H9 (cell line): ENCODE measurements around the gene LARGE1. TPM values are rescaled to one million over a fixed set of nuclear protein-coding genes. Genes with fewer than 3 reads are reported as not detected.

Experiments
- DNase-seq: peaks from one replicate; pipeline ENCODE4 v3.0.0-alpha.2; 2017
- H2AFZ ChIP-seq: one replicate; pipeline ENCODE4 v1.6.1; 2013; ENCODE audit warnings: mild to moderate bottlenecking, low read length, control low read depth, moderate library complexity
- H2AK5ac ChIP-seq: 2 replicates; pipeline ENCODE4 v1.6.1; 2013; ENCODE audit warnings: low read length, control low read depth, mixed read lengths; ENCODE audit not compliant: insufficient read length
- H2BK120ac ChIP-seq: one replicate; pipeline ENCODE4 v1.6.1; 2013; ENCODE audit warnings: low read depth, mild to moderate bottlenecking, low read length, control low read depth, inconsistent platforms; ENCODE audit not compliant: poor library complexity, severe bottlenecking
- H2BK12ac ChIP-seq: 2 replicates; pipeline ENCODE4 v1.6.1; 2013; ENCODE audit warnings: low read length, control low read depth, mixed read lengths, low read depth; ENCODE audit not compliant: insufficient read length
- H2BK15ac ChIP-seq: 2 replicates; pipeline ENCODE4 v1.6.1; 2013; ENCODE audit warnings: low read depth, low read length, control low read depth
- H2BK20ac ChIP-seq: one replicate; pipeline ENCODE4 v1.6.1; 2013; ENCODE audit warnings: low read depth, mild to moderate bottlenecking, low read length, control low read depth, inconsistent platforms; ENCODE audit not compliant: poor library complexity, severe bottlenecking
- H2BK5ac ChIP-seq: 2 replicates; pipeline ENCODE4 v1.6.1; 2013; ENCODE audit warnings: low read length, control low read depth, mixed read lengths; ENCODE audit not compliant: insufficient read length
- H3K14ac ChIP-seq: 2 replicates; pipeline ENCODE4 v1.6.1; 2013; ENCODE audit warnings: low read length, control low read depth; ENCODE audit not compliant: insufficient read depth
- H3K18ac ChIP-seq: 2 replicates; pipeline ENCODE4 v1.6.1; 2013; ENCODE audit warnings: low read depth, mild to moderate bottlenecking, mixed read lengths, low read length, control low read depth; ENCODE audit not compliant: insufficient read length
- H3K23ac ChIP-seq: 2 replicates; pipeline ENCODE4 v1.6.1; 2013; ENCODE audit warnings: low read length, control low read depth, mixed read lengths, low read depth; ENCODE audit not compliant: insufficient read length
- H3K23me2 ChIP-seq: 2 replicates; pipeline ENCODE4 v1.6.1; 2013; ENCODE audit warnings: low read depth, mild to moderate bottlenecking, mixed read lengths, low read length, control low read depth; ENCODE audit not compliant: insufficient read length, poor library complexity, severe bottlenecking
- H3K27ac ChIP-seq: 2 replicates; pipeline ENCODE4 v1.5.1; 2013; ENCODE audit warnings: low read length, control low read depth, mixed read lengths, low read depth; ENCODE audit not compliant: insufficient read length
- H3K27me3 ChIP-seq: 2 replicates; pipeline ENCODE4 v1.6.1; 2013; ENCODE audit warnings: low read length, control low read depth, inconsistent platforms; ENCODE audit not compliant: insufficient read depth
- H3K4ac ChIP-seq: 2 replicates; pipeline ENCODE4 v1.6.1; 2013; ENCODE audit warnings: low read depth, mild to moderate bottlenecking, control low read depth, inconsistent platforms, low read length, moderate library complexity
- H3K4me1 ChIP-seq: 2 replicates; pipeline ENCODE4 v1.6.1; 2013; ENCODE audit warnings: low read length, control low read depth, inconsistent platforms; ENCODE audit not compliant: insufficient read depth
- H3K4me2 ChIP-seq: 2 replicates; pipeline ENCODE4 v1.6.1; 2013; ENCODE audit warnings: low read length, control low read depth, mixed read lengths; ENCODE audit not compliant: insufficient read length, insufficient read depth
- H3K56ac ChIP-seq: 2 replicates; pipeline ENCODE4 v1.6.1; 2013; ENCODE audit warnings: low read depth, mild to moderate bottlenecking, mixed read lengths, low read length, control low read depth; ENCODE audit not compliant: insufficient read length
- H3K79me1 ChIP-seq: 2 replicates; pipeline ENCODE4 v1.6.1; 2013; ENCODE audit warnings: low read depth, mild to moderate bottlenecking, moderate library complexity, low read length, control low read depth, inconsistent platforms; ENCODE audit not compliant: insufficient read depth, poor library complexity, severe bottlenecking
- H3K79me2 ChIP-seq: 2 replicates; pipeline ENCODE4 v1.6.1; 2013; ENCODE audit warnings: low read length, control low read depth, inconsistent platforms; ENCODE audit not compliant: insufficient read depth
- H3K9ac ChIP-seq: 2 replicates; pipeline ENCODE4 v1.6.1; 2013; ENCODE audit warnings: low read length, control low read depth, mixed read lengths; ENCODE audit not compliant: insufficient read length; ENCODE audit errors: extremely low read depth
- H3K9me3 ChIP-seq: one replicate; pipeline ENCODE4 v1.6.1; 2013; ENCODE audit warnings: low read depth, low read length, inconsistent platforms; ENCODE audit not compliant: control insufficient read depth
- H3T11ph ChIP-seq: one replicate; pipeline ENCODE4 v1.6.1; 2013; ENCODE audit warnings: mild to moderate bottlenecking, low read length, control low read depth, inconsistent platforms
- H4K20me1 ChIP-seq: one replicate; pipeline ENCODE4 v1.6.1; 2013; ENCODE audit not compliant: control insufficient read depth, insufficient read length, insufficient read depth
- H4K5ac ChIP-seq: 2 replicates; pipeline ENCODE4 v1.6.1; 2013; ENCODE audit warnings: low read depth, mild to moderate bottlenecking, mixed read lengths, low read length, control low read depth; ENCODE audit not compliant: insufficient read length
- H4K8ac ChIP-seq: replicated peaks from 2 replicates; pipeline ENCODE4 v1.6.1; 2013; ENCODE audit warnings: low read length, control low read depth, mixed read lengths, low read depth; ENCODE audit not compliant: insufficient read length
- H4K91ac ChIP-seq: 2 replicates; pipeline ENCODE4 v1.6.1; 2013; ENCODE audit warnings: low read depth, mild to moderate bottlenecking, moderate library complexity, mixed read lengths, low read length, control low read depth; ENCODE audit not compliant: insufficient read length
- H3K27ac Mint-ChIP-seq, 3 experiments: 2 replicates in 2 of 3; 3 replicates in 1 of 3; pipeline ENCODE4 v1.8.0; 2020 to 2021; ENCODE audit warnings: mixed read lengths in 3 of 3, mild to moderate bottlenecking in 1 of 3, moderate library complexity in 1 of 3
- H3K27me3 Mint-ChIP-seq: 2 replicates; pipeline ENCODE4 v1.8.0; 2021; ENCODE audit warnings: low read depth, mild to moderate bottlenecking, moderate library complexity, mixed read lengths
- H3K36me3 Mint-ChIP-seq, 3 experiments: 2 replicates in 2 of 3; 3 replicates in 1 of 3; pipeline ENCODE4 v1.8.0; 2020 to 2021; ENCODE audit warnings: low read depth in 3 of 3, mixed read lengths in 3 of 3; ENCODE audit not compliant: insufficient read depth in 1 of 3
- H3K4me1 Mint-ChIP-seq, 2 experiments: 2 replicates each; pipeline ENCODE4 v1.8.0; 2020; ENCODE audit warnings: mixed read lengths in 2 of 2
- H3K4me3 Mint-ChIP-seq, 2 experiments: 2 replicates in 1 of 2; 3 replicates in 1 of 2; pipeline ENCODE4 v1.8.0; 2020 to 2021; ENCODE audit warnings: mild to moderate bottlenecking in 2 of 2, mixed read lengths in 2 of 2, moderate library complexity in 1 of 2
- H3K9me3 Mint-ChIP-seq, 2 experiments: 2 replicates in 1 of 2; 3 replicates in 1 of 2; pipeline ENCODE4 v1.8.0; 2020; ENCODE audit warnings: mild to moderate bottlenecking in 2 of 2, mixed read lengths in 2 of 2, moderate library complexity in 1 of 2
- WGBS: extraction: QIAGEN DNeasy Blood & Tissue Kit; methylation state at CpG from one replicate; pipeline ENCODE4 v1.1.7; 2013; ENCODE audit warnings: missing lambda C conversion rate, low lambda C conversion rate, mixed read lengths; ENCODE audit not compliant: insufficient read length; ENCODE audit errors: extremely low coverage; 5-methylcytosine and 5-hydroxymethylcytosine counted together
- total RNA-seq: library from RNA; stranded (reverse); gene quantifications from 2 replicates; pipeline ENCODE4 v1.2.1, GENCODE V29; 2021
- TF ChIP-seq, protein P1 (sequence below): fragments of 200-600 bp; sonication (generic); conservative IDR thresholded peaks from 3 replicates; pipeline ENCODE4 v1.8.0; 2021; ENCODE audit warnings: antibody characterized with exemption, mild to moderate bottlenecking

Gene LARGE1
- total RNA-seq, 1 experiment from 2014 or later = 43.5 TPM

DNA sequence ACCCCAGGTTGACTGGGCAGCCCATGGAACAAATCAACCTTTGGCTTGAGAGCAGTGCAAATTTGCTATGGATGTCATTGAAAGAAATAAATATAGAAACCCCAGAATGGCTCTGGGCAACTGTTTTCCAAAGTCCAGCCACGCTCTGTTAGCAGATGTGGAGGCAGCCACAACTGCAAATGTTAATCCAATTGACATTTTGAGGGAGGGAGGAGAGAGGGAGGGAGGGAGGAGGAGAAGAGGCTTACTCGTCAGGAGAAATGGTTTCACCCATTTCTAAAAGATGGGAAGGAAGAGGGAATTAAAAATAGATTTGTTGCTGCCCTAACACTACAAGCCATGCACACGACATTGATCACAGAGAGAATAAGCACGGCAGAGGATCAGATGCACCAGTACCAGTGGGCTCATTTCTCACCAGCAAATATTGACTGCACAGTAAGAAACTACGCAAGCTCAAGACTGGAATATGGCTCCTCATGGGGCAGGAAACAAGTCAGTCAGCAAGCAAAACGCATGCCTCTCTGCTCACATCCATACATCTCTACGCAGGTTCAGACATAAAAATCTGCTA, 229.1 kb downstream of the LARGE1 start:
- H3K79me1 ChIP-seq = peaks cover 7% of the 10 kb centered on the region
- H2BK5ac ChIP-seq = no peak overlapping the region
- no peak overlapping the region for H4K91ac ChIP-seq
- no peaks in the 10 kb centered on the region for H3K27me3 ChIP-seq
- no peak overlapping the region for H3K4ac ChIP-seq
- no peak overlapping the region for H3K27ac Mint-ChIP-seq
- WGBS = no CpG with 5 or more reads among the region's 7 CpGs
- H3K4me1 Mint-ChIP-seq = peaks cover 6 to 9% of the 10 kb centered on the region in 2 experiments; a peak in 3 of 4 replicates
- H2BK20ac ChIP-seq = no peak overlapping the region
- no peak overlapping the region for H2BK120ac ChIP-seq
- H3K4me3 Mint-ChIP-seq = no peak overlapping the region
- H3K27ac ChIP-seq = no peak overlapping the region
- H4K5ac ChIP-seq = no peak overlapping the region
- H3K36me3 Mint-ChIP-seq = peaks cover 4 to 11% (median 7%) of the 10 kb centered on the region in 3 experiments; a peak in 5 of 7 replicates
- no peak overlapping the region; the same call in 1 of the 2 replicates for H3K14ac ChIP-seq
- no peaks in the 10 kb centered on the region for H3K9me3 ChIP-seq
- peaks cover 0 to 3% of the 10 kb centered on the region in 2 experiments; a peak in 2 of 5 replicates for H3K9me3 Mint-ChIP-seq
- no peak overlapping the region for H3T11ph ChIP-seq
- peaks cover 2% of the 10 kb centered on the region; the same call in 1 of the 2 replicates for H3K79me2 ChIP-seq
- no peak overlapping the region for H3K9ac ChIP-seq
- no peak overlapping the region for H2AFZ ChIP-seq
- H4K8ac ChIP-seq = no peak overlapping the region
- DNase-seq = no peak
- no peak overlapping the region for H3K56ac ChIP-seq
- no peak overlapping the region for H2BK12ac ChIP-seq
- H3K4me1 ChIP-seq = no peaks in the 10 kb centered on the region
- H2AK5ac ChIP-seq = no peak overlapping the region
- no peaks in the 10 kb centered on the region for H4K20me1 ChIP-seq
- no peak overlapping the region for H3K18ac ChIP-seq
- H3K27me3 Mint-ChIP-seq = no peaks in the 10 kb centered on the region
- no peak overlapping the region for H3K23ac ChIP-seq
- TF ChIP-seq, protein P1, sequence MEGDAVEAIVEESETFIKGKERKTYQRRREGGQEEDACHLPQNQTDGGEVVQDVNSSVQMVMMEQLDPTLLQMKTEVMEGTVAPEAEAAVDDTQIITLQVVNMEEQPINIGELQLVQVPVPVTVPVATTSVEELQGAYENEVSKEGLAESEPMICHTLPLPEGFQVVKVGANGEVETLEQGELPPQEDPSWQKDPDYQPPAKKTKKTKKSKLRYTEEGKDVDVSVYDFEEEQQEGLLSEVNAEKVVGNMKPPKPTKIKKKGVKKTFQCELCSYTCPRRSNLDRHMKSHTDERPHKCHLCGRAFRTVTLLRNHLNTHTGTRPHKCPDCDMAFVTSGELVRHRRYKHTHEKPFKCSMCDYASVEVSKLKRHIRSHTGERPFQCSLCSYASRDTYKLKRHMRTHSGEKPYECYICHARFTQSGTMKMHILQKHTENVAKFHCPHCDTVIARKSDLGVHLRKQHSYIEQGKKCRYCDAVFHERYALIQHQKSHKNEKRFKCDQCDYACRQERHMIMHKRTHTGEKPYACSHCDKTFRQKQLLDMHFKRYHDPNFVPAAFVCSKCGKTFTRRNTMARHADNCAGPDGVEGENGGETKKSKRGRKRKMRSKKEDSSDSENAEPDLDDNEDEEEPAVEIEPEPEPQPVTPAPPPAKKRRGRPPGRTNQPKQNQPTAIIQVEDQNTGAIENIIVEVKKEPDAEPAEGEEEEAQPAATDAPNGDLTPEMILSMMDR = no peak
- H3K23me2 ChIP-seq = no peaks in the 10 kb centered on the region
- H3K4me2 ChIP-seq = no peak overlapping the region
- H2BK15ac ChIP-seq = no peak overlapping the region
